ENCODE results near the gene TMC2. TPM values are rescaled to one million over a fixed set of nuclear protein-coding genes. Genes with fewer than 3 reads are reported as not detected.
"Not testable (repeated sequence)": the region's sequence is repeated elsewhere in the genome, so short reads cannot be mapped to it uniquely, and the experiment has no call there.

Gene TMC2
- total RNA-seq, 2 experiments from 2014 or later, result not detected

GRCh38 chr20:2516399-2516798, 20.0 kb upstream of the TMC2 start:
- DNase-seq (no peak), ATAC-seq (no peak)
- Mint-ChIP-seq H3K4me3 (no peak overlapping the region), H3K27me3 (ENCODE audit: low read depth) (peaks cover 22% of the 10 kb centered on the region), H3K27ac (no peak overlapping the region), H3K9me3 (ENCODE audit: insufficient read depth) (no peaks in the 10 kb centered on the region), H3K36me3 (ENCODE audit: low read depth) (no peaks in the 10 kb centered on the region), H3K4me1 (ENCODE audit: low read depth) (peaks cover under 1% of the 10 kb centered on the region)
- ChIA-PET POLR2A (no interaction called here), CTCF (no interaction called here)

GRCh38 chr20:2518096-2518495, 18.3 kb upstream of the TMC2 start:
- peaks cover 12% of the 10 kb centered on the region for H3K4me1 Mint-ChIP-seq (ENCODE audit: low read depth)
- no peaks in the 10 kb centered on the region for H3K36me3 Mint-ChIP-seq (ENCODE audit: low read depth)
- H3K27me3 Mint-ChIP-seq (ENCODE audit: low read depth), result peaks cover 21% of the 10 kb centered on the region
- DNase-seq (no peak), ATAC-seq (no peak)
- H3K9me3 Mint-ChIP-seq (ENCODE audit: insufficient read depth), result no peaks in the 10 kb centered on the region
- H3K27ac Mint-ChIP-seq, result no peak overlapping the region
- ChIA-PET POLR2A (no interaction called here), CTCF (interaction anchor here (1.6 kb wide), 1 partner anchor 10 kb away, joined by 3 read pairs; no protein-coding TSS in a partner anchor)
- H3K4me3 Mint-ChIP-seq, result no peak overlapping the region

DNA sequence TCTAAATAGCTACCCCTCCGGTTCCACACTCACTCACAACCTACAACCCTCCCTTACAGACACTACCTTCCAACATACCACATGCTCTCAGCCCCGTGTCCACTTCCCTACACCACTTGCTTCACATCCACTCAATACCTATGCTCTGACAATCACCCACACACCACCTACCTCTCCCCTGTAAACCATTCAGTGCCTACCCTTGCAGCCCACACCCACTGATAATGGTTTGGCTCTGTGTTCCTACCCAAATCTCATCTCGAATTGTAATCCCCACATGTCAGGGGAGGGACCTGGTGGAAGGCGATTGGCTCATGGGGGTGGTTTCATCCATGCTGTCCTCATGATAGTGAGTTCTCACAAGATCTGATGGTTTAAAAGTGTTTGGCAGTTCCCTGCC, 17.8 kb upstream of the TMC2 start:
- no peak overlapping the region for H3K4me3 Mint-ChIP-seq
- no peaks in the 10 kb centered on the region for H3K9me3 Mint-ChIP-seq (ENCODE audit: insufficient read depth)
- peaks cover 19% of the 10 kb centered on the region for H3K27me3 Mint-ChIP-seq (ENCODE audit: low read depth)
- DNase-seq, result no peak
- peaks cover 13% of the 10 kb centered on the region for H3K4me1 Mint-ChIP-seq (ENCODE audit: low read depth)
- no peak for ATAC-seq
- H3K27ac Mint-ChIP-seq, result no peak overlapping the region
- CTCF ChIA-PET, result interaction anchor here (0.5 to 1.6 kb wide), 2 partner anchors 11 to 668 kb away, joined by 3 read pairs; no protein-coding TSS in a partner anchor
- H3K36me3 Mint-ChIP-seq (ENCODE audit: low read depth), result no peaks in the 10 kb centered on the region
- POLR2A ChIA-PET, result no interaction called here

GRCh38 chr20:2519115-2519809, 17.1 kb upstream of the TMC2 start:
- DNase-seq, result no peak
- Mint-ChIP-seq H3K27ac (no peak overlapping the region), H3K9me3 (ENCODE audit: insufficient read depth) (no peaks in the 10 kb centered on the region), H3K27me3 (ENCODE audit: low read depth) (peaks cover 14% of the 10 kb centered on the region), H3K4me1 (ENCODE audit: low read depth) (peaks cover 17% of the 10 kb centered on the region), H3K4me3 (no peak overlapping the region), H3K36me3 (ENCODE audit: low read depth) (no peaks in the 10 kb centered on the region)
- no peak for ATAC-seq
- CTCF ChIA-PET, result interaction anchor here (1.3 to 5.0 kb wide), 3 partner anchors 11 to 50 kb away, joined by 3 to 51 read pairs (median 46); partner anchors contain the start of genes SNRPB and ZNF343
- POLR2A ChIA-PET, result no interaction called here

DNA sequence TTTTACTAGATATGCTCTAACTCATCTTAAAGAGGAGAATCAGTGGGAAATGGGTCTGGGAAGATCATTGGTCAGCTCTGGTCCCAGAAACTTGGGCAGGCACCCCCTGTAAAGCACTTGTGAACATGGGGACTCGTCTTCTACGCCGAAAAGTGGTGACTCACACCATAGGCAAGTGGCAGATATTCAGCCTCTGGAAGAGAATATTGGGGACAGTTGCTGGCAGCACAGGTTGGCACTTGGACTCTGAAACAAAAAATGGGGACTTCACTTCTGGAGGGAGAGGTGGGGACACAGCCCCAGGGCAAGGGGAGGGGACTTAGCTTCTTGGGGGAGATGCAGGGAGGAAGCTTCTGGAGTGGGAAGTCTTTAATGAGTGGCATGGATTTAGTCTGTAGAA, 15.8 kb upstream of the TMC2 start:
- Mint-ChIP-seq H3K27ac (no peak overlapping the region), H3K27me3 (ENCODE audit: low read depth) (peaks cover 9% of the 10 kb centered on the region), H3K4me1 (ENCODE audit: low read depth) (peaks cover 26% of the 10 kb centered on the region), H3K36me3 (ENCODE audit: low read depth) (no peaks in the 10 kb centered on the region), H3K4me3 (no peak overlapping the region), H3K9me3 (ENCODE audit: insufficient read depth) (no peaks in the 10 kb centered on the region)
- ChIA-PET CTCF (interaction anchor here (0.6 to 5.0 kb wide), 8 partner anchors 10 to 380 kb away, joined by 3 to 51 read pairs (median 6); partner anchors contain the start of genes NOP56, SNRPB and ZNF343), POLR2A (interaction anchor here (2.2 kb wide), 1 partner anchor 12 kb away, joined by 6 read pairs; the partner anchor contains the start of gene ZNF343)
- no peak for ATAC-seq
- no peak for DNase-seq

- Mint-ChIP-seq H3K36me3 (ENCODE audit: low read depth) (no peaks in the 10 kb centered on the region), H3K4me1 (ENCODE audit: low read depth) (peaks cover 26% of the 10 kb centered on the region), H3K4me3 (no peak overlapping the region), H3K9me3 (ENCODE audit: insufficient read depth) (no peaks in the 10 kb centered on the region), H3K27ac (no peak overlapping the region), H3K27me3 (ENCODE audit: low read depth) (peaks cover 12% of the 10 kb centered on the region)
- POLR2A ChIA-PET, result interaction anchor here (0.8 to 2.2 kb wide), 5 partner anchors 13 to 143 kb away, joined by 3 to 11 read pairs (median 4); partner anchors contain the start of genes IDH3B, SNRPB and ZNF343
- DNase-seq (peak; percentile 66), ATAC-seq (no peak)
- CTCF ChIA-PET, result interaction anchor here (0.6 to 5.0 kb wide), 59 partner anchors 9 to 1147 kb away, joined by 3 to 51 read pairs (median 4); partner anchors contain the start of genes IDH3B, NOP56, SNRPB and STK35
These were observed 14.7 kb upstream of the TMC2 start for GRCh38 chr20:2521369-2522305.

DNA sequence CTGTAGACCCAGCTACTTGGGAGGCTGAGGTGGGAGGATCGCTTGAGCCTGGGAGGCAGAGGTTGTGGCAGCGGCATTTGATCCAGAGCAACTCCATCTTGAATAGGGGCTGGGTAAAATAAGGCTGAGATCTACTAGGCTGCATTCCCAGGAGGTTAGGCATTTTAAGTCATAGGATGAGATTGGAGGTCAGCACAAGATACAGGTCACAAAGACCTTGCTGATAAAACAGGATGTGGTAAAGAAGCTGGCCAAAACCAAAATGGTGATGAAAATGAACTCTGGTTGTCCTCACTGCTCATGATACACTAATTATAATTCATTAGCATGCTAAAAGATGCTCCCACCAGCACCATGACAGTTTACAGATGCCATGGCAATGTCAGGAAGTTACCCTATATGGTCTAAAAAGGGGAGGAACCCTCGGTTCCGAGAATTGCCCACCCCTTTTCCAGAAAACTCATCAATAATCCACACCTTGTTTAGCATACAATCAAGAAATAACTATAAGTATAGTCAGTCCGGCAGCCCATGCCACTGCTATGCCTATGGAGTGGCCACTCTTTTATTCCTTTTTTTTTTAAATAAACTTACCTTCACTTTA, 13.4 kb upstream of the TMC2 start:
- not testable (repeated sequence) for ATAC-seq; H3K4me3 Mint-ChIP-seq; H3K36me3 Mint-ChIP-seq (ENCODE audit: low read depth); H3K9me3 Mint-ChIP-seq (ENCODE audit: insufficient read depth); H3K27ac Mint-ChIP-seq
- peaks cover 12% of the 10 kb centered on the region for H3K27me3 Mint-ChIP-seq (ENCODE audit: low read depth)
- POLR2A ChIA-PET, result interaction anchor here (0.8 to 1.8 kb wide), 2 partner anchors 52 to 129 kb away, joined by 3 to 11 read pairs; partner anchors contain the start of gene SNRPB
- CTCF ChIA-PET, result interaction anchor here (1.1 to 5.0 kb wide), 36 partner anchors 7 to 491 kb away, joined by 3 to 51 read pairs (median 7); partner anchors contain the start of genes NOP56, SNRPB and ZNF343
- H3K4me1 Mint-ChIP-seq (ENCODE audit: low read depth), result peaks cover 26% of the 10 kb centered on the region
- DNase-seq, result peak; percentile 43

- Mint-ChIP-seq H3K4me3 (peak overlapping the region; percentile 87), H3K9me3 (ENCODE audit: insufficient read depth) (no peaks in the 10 kb centered on the region), H3K4me1 (ENCODE audit: low read depth) (peaks cover 26% of the 10 kb centered on the region), H3K27me3 (ENCODE audit: low read depth) (peaks cover 8% of the 10 kb centered on the region), H3K36me3 (ENCODE audit: low read depth) (no peaks in the 10 kb centered on the region), H3K27ac (peak overlapping the region; percentile 86)
- ATAC-seq (peak; percentile 81), DNase-seq (peak; percentile 93)
- ChIA-PET CTCF (interaction anchor here (0.6 to 5.0 kb wide), 26 partner anchors 9 to 617 kb away, joined by 3 to 50 read pairs (median 4); partner anchors contain the start of genes IDH3B, NOP56 and SNRPB), POLR2A (interaction anchor here (0.6 to 2.0 kb wide), 6 partner anchors 14 to 333 kb away, joined by 3 to 8 read pairs (median 4); partner anchors contain the start of gene SNRPB)
These were observed 12.3 kb upstream of the TMC2 start for GRCh38 chr20:2523919-2524708.

GRCh38 chr20:2524709-2525506, 11.5 kb upstream of the TMC2 start:
- Mint-ChIP-seq H3K27me3 (ENCODE audit: low read depth) (peaks cover 8% of the 10 kb centered on the region), H3K36me3 (ENCODE audit: low read depth) (no peaks in the 10 kb centered on the region), H3K27ac (peak overlapping the region; percentile 86), H3K4me1 (ENCODE audit: low read depth) (peaks cover 29% of the 10 kb centered on the region), H3K9me3 (ENCODE audit: insufficient read depth) (no peaks in the 10 kb centered on the region), H3K4me3 (peak overlapping the region; percentile 87)
- CTCF ChIA-PET, result interaction anchor here (0.8 to 4.9 kb wide), 23 partner anchors 10 to 617 kb away, joined by 3 to 50 read pairs (median 4); partner anchors contain the start of genes IDH3B, NOP56 and SNRPB
- POLR2A ChIA-PET, result interaction anchor here (0.7 to 2.0 kb wide), 5 partner anchors 15 to 332 kb away, joined by 3 to 8 read pairs (median 6); partner anchors contain the start of gene SNRPB
- DNase-seq (peak; percentile 52), ATAC-seq (peak; percentile 57)

- H3K36me3 Mint-ChIP-seq (ENCODE audit: low read depth); POLR2A ChIA-PET; H3K27me3 Mint-ChIP-seq (ENCODE audit: low read depth); H3K4me3 Mint-ChIP-seq; H3K27ac Mint-ChIP-seq; CTCF ChIA-PET; ATAC-seq; DNase-seq; H3K9me3 Mint-ChIP-seq (ENCODE audit: insufficient read depth): not testable (repeated sequence)
- H3K4me1 Mint-ChIP-seq (ENCODE audit: low read depth), result peaks cover 34% of the 10 kb centered on the region
These were observed 10.2 kb upstream of the TMC2 start for GRCh38 chr20:2526218-2526583.
